8988T (cell line): Measurements from ENCODE around the gene FAR2.
"Not testable (repeated sequence)": the region's sequence is repeated elsewhere in the genome, so short reads cannot be mapped to it uniquely, and the experiment has no call there.

Source experiments
- DNase-seq: peaks from one replicate; pipeline ENCODE4 v3.0.0; 2011

The FAR2 gene

DNA sequence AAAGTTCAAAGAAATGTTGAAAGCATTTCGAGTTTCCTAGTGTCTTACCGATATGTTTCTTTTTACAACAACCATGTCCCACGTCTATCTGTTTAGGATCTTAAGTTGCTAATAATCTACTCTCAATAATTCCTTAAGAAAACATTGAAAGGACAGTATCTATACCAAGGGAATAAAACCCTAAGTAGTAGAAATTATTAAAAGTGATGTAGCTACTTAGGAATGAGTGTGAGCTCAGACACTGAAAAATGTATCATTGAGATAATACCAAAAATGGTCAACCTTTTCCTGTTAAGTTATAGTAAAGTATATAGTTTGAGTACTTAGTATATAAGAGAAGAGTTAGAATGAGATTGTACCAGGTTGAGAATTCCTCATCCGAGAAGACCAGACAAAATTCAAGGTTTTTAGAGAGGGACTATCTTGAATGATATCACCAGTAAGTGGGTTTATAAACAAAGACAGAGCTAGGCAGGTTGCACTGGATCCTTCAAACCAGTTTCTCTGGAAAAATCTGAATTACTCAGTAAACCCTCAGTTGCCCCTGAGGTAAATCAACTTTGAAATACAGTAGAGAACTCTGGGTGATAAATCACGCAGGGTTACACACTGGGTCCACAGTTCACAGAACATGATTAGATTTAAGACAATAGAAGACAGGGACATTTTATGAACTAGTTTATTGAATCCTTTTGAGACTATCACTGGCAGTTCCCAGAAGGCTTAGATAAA lies 135.1 kb downstream of the FAR2 start:
- DNase-seq = no peak

DNA sequence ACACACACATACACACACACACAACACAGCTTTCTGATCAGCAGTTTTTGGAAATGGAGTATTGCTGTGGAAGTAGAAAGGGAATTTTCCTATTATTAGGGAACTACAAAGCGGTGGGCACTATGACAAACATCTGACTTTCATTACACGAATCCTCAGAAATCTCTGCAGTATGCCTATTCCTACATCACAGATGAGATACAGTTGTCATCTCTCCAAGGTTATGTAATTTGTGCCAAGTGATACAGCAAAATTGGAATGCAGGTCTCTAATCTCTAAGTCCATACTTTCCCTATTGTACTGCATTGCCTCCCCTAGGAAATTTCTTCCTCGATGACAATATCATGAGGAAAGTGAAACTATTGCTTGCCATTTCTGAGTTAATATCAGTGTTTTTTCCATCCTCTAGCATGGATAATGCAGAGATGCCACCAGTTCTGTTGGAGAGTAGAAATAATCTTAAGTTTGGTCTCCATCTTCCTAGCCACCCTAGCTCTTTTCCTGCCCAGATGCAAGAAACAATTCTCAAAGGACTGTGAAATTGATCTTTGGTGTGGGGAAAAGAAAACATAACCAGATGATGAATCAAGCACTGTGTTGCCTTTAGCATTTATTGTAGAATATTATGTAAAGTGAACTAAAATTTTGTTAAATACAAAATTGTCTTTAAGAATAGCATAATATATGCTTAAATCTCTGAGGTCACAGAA lies 137.2 kb downstream of the FAR2 start:
- DNase-seq = no peak

DNA sequence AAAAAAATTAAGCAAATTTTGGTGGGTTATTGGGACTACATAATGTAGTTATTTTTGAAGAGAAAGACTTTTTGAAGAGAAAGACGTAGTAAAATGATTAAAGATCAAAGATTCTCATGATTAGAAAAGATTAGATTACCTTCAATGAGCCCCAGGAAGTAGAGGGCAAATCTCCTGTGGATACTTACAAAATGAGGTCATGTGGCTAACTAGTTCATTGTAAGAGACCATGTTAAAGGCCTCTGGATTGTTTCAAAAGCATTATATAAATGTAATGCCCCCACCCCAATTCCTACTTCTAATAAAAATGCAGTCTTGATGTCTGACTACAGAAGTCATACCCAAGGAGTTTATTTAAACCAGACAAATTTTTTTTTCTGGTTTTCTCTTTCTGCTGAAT lies 138.5 kb downstream of the FAR2 start:
- DNase-seq = no peak

DNA sequence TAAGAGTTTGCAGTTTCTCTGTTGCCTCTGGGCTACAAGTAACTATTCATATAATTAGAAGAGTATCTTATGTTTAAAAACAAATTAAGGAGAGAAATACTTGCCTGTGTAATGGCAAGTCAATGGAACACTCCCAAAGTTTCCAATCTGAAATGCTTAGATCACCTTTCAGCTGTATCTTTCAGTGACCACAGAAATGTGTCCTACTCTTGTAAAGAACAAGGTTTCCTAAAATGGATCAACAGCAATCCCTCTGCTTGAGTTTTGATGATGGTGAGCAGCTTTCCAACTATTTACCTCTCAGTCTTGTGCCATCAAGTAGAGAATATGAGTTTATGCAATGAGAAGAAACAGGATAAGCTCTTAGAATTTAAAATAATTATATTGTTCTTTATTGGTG lies 139.0 kb downstream of the FAR2 start:
- DNase-seq = no peak

DNA sequence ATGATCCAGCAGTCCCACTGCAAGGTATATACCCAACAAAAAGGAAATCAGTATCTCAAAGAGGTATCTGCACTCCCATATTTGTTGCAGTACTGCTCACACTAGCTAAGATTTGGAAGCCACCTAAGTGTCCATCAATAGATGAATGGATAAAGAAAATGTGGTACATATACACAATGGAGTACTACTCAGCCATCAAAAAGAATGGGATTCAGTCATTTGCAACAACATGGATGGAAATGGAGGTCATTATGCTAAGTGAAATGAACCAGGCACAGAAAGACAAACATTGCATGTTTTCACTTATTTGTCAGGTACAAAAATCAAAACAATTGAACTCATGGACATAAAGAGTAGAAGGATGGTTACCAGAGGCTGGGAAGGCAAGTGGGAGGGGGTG lies 141.4 kb downstream of the FAR2 start:
- not testable (repeated sequence) for DNase-seq

DNA sequence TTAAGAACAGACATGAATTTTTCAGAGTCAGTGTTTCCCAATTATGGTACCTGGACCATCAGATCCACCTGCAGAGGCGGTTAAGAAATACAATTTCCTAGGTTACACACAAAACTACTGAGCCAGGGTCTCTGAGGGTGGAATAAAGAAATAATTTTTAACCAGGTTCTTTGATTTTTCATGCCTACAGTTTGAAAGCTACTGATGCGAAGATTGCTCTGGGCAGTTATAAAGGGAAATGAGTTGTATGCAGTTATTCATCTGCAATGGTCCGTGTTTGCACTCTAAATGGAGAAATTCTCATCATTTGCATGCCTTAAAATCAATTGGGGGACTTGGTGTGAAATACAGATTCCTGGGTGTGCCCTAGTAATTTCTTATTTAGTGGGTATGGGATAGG lies 142.1 kb downstream of the FAR2 start:
- no peak for DNase-seq

DNA sequence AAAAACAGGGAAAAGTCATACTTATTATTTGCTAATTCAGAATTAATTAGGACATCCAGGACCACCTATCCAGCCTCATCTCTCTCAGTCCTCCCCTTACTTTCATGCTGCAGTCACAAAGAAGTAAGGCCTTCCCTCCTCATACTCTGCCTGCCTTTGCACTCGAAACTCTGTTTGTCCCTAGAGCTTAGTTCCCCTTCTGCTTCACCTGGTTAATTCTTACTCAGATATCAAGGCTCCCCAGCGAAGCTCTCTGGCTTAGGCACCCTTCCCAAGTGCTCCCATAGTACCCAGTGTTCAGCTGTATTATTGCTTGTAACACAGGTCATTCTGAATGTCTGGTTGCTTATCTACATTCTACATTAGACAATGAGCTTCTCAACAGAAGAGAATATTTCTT lies 150.6 kb downstream of the FAR2 start:
- DNase-seq = no peak

DNA sequence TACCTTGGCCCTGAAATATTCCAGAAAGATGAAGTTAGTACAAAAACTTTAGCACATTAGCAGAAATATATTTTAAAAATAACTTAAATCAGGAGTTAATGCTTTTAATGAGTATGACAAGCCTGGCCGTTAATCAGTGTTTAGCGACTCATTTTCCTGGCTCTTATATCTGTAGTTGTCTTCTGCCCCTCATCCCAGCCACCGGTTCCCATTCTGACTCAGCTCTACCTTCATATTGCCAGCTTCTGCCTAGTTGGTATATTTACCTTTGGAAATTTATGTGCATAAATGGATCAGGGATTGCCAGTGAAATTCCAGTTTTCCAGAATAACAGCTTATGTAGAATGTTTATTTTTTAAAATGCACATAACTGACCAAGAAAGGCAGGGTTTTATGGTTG lies 152.0 kb downstream of the FAR2 start:
- DNase-seq = no peak

DNA sequence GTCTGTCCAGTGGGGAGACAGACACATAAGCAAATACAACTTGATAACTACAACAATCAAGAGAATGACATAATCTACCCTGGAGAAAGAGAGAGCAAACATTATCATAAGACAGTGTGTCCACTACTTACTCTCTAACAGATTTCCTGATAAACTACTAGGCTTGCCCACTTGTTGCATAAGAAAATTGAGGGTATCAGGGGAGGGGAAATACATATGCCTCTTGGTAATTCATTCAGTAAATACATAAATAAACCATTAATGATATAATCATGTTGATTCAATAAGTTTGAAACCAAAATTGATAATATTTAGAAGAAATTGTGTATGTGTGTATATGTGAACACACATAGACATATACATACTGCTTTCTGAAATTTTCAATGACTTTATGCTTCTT lies 155.3 kb downstream of the FAR2 start:
- no peak for DNase-seq

DNA sequence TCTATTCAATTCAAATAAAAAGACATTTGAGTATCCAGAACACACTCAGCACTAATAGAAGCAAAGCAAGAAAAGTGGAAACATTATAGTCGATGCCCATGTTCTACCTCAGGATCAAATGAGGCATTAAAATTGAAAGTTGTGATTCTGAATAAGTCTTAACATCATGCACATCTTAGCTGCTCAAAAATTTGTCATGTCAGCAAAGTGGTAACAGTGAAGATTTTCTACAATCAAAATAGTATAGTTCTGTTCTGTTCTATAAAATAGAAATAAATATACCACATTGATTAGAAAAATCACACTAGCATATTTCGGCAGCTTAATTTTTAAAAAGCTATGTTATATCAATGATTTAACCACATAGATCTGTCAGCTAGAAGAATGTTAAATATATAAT lies 157.2 kb downstream of the FAR2 start:
- no peak for DNase-seq

DNA sequence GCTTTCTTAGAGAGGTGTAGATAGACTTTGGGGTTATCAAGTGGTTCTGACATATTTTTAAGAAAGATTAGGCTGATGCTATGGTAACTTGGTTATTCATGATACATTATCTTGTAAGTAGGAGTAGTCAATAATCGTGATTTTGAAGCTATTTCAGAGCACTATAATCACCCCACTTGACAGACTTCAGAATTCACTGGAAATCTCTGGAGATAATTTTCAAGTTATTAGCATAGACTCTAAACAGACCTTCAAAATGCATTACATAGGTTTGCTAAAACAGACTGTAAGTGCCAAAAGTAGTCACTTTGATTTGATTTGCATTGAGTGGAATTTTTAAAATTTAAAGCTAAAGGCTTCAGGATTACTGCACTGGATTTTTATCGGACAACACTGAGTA lies 157.6 kb downstream of the FAR2 start:
- DNase-seq = no peak

DNA sequence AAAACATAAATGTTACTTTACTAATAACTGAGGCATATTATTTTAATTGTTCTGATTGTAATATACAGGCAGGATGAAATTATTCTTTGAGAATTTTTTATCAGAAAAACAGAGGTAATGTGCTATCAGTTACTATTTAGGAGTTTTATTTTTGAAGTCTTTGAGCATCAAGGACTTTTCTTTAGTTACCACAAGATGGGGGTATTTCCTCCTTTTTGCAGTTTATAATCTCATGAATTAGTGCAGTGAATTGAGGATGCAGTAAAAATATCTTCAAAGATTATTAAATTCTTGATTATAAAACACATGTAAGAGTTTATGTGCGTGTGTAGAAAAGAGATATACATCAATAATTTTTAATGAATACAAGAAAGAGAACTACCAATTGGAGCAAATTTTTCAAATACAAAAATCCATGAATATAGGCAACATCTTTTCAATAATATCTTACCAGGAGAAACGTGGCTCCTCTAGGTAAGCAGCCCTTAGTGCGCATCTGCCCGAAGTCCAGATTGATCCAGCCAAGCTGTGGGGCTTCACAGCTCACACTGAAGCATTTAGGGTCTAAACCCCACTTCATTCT lies 160.3 kb downstream of the FAR2 start:
- no peak for DNase-seq

DNA sequence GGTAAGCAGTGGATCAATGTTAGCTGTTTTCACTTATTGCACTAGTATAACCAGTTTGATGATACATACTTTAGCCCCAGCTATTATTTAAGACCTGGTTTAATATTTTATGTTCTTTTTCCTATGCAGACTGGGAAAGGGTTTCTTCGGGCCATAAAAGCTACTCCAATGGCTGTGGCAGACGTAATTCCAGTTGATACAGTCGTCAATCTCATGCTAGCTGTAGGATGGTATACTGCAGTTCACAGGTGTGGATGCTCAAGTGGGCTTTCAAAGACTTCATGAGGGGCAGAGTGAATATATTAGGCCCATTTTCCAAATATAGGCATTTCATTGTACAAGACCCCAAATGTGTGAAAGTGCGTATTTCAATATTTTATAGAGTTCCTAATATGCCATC lies 161.8 kb downstream of the FAR2 start:
- no peak for DNase-seq

DNA sequence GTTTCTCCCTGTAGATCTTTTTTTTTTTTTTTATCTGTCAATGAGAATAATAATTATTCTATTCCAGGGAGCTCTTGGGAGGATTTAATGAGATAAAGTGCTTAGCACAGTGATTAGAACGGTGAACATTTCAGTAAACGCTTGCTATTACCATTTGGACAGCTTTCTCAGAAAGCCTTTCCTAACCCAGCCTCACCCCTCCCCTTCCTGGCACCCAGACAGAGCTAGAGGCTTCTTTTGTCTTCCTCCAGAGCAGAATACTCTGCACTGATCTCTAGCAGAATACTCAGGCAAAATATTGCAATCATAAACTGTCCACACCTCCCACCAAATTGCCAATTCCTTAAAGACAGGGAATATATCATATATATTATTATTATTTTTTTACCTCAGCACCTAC lies 165.3 kb downstream of the FAR2 start:
- DNase-seq = no peak

DNA sequence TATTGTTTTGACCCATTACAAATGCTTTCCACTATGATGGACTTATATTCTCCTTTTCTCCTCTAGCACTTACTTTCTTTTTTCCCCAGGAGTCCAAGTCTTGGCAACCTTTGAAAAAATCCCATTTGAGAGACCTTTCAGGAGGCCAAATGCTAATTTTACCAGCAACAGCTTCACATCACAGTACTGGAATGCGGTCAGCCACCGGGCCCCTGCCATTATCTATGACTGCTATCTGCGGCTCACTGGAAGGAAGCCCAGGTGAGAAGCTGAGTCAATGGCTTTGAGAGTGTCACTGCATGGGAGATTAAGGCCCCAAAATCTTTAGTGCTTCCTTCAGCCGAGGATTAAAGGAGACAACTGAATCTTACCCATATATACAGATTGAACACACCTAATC lies 167.7 kb downstream of the FAR2 start:
- no peak for DNase-seq

DNA sequence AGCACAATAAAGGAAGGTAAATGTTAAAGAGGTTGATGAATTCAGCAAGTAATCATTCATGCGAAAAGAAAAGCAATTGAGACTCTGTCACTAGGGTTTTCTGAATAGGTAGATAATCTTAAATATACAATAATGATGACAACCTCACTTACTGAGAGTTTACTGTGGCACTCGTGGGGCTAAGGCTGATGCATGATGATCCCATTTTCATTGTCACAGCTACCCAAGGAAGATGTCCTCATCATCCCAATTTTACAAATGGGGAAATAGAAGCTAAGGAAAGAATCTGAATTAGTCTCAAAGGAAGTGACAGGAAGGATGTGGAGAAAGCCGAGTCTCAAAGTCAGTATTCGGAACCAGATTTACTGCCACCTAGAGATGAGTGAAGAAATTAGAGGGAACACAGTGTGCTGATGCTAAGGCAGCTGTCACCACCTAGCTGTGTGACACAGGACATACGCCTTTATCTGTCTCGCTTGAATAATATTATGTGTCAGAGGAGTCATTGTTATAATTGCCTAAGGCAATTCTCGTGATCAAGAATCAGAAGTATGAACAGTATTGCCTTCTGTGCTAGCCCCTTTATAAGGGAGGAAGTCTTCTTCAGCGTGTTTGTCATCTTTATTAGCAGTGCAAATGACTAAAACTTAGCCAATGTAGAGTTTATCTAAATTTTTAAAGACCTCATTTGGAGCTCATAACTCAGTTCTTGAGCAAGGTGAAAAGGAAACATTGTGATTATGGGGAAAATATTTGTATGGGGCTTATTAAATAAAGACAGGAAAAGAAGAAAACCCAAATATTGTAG lies 168.7 kb downstream of the FAR2 start:
- peak; percentile 14 for DNase-seq

DNA sequence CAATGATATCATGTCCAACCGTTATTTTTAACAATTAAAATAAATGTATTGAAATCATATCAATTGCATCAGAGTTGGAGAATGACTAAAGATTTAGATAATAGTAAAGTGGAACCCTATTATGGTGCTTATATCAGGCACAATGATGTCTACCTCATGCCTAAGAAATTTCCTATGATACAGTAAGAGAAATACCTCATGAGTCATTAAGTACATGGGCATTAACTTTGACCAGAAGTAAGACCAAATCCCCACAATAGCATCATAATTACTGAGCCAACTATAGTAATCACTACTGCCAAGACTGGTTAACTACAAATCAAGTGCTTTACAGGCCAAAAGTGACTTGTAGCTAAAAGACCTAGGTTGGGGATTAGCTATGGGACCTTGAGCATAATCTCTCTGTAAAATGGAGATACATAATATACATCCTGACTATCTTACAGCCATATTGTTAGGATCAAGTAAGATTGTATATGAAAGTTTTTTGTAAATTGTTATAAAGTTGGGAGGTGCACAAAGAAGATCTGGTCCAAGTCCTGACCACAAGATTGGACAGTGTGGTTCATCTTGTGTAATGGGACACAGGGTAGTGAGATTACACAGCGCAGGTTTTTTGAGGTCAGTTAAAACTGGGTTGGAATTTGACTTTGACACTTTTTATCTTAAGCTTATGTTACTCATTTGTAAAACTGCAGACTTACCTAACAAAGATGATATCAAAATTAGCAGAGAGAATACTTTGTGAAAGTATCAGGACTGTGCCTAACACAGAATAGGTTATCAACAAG lies 171.4 kb downstream of the FAR2 start:
- no peak for DNase-seq

DNA sequence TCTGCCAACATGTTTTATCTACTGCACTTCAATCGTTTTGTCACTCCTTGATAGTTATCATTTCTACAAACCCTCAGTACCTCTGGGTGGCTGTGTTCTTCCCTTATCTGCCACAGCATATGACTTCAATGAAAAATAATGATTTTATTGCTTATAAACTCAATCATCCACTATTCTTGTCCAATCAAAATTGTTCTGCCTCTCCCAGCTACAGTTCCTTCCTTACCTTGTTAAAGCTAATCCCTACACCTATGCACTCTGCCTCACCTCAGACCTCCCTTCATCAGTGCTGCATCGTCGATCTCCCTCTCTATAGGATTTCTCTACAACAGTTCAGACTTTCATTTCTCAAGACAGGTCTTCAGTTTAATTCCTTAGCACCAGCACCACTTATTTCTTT lies 173.1 kb downstream of the FAR2 start:
- no peak for DNase-seq

DNA sequence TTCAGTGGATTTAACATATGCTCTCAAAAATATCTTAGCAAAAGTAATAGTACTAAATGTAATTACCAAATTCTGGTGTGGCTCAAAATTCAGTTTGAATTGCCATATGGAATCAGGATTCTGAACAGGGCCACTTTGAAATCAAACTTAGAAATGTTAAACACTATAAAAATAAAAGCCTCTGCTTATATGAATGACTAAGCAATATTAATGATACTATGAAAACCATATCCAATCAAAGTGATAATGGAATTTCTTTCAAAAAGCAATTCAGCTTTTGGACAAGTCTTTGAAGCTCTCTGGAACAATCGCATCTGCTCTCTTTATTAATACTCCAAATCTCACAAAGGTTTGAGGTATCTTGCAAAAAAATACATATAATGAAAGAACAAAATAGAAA lies 180.3 kb downstream of the FAR2 start:
- DNase-seq = no peak

DNA sequence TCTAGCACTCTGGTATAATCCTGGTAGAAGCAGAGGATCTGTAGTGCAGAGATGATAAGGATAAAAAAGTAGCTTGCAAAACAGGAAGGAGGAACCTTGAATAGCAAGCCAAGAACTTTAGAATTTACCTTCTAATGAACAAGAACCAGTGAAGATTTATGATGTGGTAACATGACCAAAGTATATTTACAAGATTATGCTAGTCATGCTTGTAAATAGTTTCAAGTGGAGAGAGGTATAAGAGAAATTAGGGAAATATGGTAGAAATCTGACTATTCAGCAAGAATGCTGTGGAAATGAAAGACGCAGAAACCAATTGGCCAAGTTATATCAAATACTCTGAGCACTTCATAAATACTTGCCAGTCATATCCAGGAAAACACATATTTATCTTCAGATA lies 184.1 kb downstream of the FAR2 start:
- DNase-seq = no peak

DNA sequence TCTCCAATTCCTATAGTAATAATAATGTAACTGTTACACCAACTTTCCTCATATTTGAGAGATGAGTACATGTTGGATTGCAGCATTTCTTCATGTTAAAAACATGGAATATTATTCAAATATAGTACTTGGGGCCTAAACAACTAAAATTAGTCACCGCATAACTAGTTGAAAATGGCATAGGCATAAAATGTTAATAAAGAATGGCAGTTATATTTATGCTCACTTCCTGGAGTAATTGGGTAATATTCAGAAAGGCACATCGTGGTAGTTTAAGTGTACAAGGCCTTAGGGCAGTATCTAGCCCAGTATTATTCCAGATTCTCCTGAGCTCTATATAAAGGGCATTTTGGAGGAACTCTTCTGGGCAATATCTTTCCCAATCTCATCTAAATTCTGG lies 185.9 kb downstream of the FAR2 start:
- no peak for DNase-seq

DNA sequence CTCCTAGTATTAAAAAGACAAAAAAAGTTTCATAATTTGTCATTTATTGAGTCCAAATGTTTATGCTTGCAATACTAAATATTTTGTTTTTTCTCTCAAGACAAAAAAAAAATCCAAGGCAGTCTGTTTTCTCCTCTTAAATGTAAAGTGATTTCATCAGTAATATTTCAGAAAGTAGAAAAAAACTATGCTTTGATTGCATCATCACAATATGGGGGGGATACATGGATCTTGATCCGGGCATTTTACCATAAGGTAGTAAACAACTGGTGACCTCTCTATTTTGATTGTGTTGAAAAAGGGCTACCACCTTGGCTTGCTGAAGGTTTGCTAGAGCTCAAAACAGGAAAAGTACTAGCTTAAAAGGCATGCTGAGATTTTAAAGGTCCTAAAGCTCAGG lies 188.2 kb downstream of the FAR2 start:
- DNase-seq = no peak
